HG03159 (cell line): Measurements from ENCODE around the gene WFIKKN1.
"Not testable (repeated sequence)": the region's sequence is repeated elsewhere in the genome, so short reads cannot be mapped to it uniquely, and the experiment has no call there.

ENCODE experiments used
- ATAC-seq: cut with Tn5 transposase; IDR thresholded peaks from one replicate; pipeline ENCODE4 v1.9.1; 2021; ENCODE audit warnings: mild to moderate bottlenecking, moderate library complexity; ENCODE audit not compliant: unreplicated experiment

WFIKKN1 gene

DNA sequence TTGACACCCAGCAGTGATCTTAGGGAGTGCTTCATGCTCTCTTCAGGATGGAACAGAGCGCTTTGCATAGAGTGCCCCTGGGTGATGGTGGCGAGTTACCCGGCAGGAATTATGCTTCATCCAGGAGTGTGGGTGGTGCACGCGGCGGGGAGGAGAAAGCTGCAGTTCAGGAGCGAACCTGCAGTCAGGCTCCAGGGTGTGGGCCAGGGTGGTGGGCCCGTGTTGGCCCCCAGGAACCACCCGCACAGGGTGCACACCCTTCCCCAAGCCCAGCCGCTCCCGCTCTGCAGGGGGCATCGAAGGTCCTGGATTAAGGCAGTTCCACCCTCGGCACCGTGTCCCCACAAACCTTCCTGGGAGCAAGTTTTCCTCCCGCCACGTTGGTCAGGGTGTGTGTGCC lies 37.0 kb upstream of the WFIKKN1 start:
- no peak for ATAC-seq

DNA sequence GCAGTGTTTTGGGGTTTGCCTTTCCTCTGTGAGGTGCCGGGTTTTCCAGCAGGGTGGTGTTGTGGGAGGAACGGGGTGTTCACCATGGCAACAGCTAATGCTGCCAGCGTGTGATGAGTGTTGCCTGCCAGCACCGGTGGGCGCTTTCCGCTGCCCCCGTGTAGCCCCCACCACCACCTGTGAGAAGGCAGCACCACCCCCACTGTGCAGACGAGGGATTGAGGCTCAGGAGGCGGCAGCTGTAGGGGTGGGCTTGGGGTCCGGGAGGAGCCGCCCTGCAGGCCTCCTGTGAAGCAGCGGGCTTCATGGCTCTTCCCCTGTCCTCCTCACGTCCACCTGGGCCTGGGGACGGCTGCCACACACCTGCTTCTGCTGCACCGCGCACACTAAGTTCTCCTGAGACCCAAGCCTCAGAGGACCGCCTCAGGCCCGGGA lies 35.7 kb upstream of the WFIKKN1 start:
- ATAC-seq: no peak

DNA sequence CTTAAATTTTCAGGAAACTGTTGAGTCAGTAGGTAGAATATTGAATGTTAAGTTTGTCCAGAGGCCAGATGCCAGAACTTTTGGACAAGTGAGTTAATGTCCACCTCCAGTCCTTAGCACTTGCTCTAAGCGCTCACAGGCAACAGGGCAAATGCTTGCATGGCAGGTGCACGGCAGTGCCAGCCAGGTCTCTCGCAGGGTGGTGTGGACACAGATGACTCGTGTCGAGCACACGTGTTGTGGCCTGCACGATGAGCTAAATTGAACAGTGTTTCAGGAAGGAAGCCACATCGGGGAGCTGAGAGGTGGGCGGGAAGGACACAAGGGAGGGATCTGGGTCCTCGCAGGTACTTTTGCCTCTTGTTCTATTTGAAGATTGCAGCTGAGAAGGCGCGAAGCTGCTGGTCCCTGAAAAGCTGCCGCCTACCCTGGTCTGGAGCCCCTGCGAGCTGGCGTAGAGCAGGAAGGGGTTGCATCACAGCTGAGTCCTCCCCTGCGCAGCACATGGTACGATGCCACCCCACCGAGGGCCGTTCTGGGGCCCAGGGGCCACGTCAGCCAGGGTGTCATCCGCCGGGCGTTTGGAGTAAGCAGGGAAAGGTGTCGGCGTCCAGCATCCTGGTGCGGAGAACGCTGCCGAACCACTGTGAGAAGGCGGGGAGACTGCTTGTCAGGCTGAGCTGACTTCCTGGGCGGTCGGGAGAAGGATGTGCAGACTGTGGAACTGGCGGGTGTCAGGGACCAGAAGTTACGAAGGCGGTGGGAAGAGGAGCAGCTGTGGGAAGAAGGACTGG lies 34.6 kb upstream of the WFIKKN1 start:
- no peak for ATAC-seq

DNA sequence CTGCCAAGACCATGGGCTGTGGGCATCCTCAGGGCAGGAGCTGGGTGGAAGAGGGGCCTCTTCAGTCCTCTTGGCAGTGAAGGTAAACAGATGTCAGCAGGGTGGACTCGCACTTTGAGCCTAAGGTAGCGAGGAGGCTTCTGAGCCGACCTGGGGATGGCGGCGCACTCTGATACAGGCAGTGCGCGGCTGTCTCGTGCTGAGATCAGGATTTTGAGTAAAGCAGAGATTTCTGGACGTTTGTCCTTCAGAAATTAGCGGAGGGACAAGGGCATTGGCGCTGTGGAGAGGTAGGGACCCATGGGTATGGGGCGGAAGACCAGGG lies 34.1 kb upstream of the WFIKKN1 start:
- ATAC-seq: no peak

DNA sequence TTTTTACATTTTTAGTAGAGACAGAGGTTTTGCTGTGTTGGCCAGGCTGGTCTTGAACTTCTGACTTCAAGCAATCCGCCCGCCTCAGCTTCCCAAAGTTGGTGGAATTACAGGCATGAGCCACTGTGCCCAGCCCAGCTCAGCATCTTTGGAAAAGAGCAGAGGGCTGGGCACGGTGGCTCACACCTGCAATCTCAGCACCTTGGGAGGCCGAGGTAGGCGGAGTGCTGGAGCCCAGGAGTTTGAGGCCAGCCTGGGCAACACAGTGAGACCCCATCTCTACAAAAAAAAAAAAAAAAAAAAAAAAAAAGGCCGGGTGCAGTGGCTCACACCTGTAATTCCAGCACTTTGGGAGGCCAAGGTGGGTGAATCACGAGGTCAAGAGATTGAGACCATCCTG lies 33.1 kb upstream of the WFIKKN1 start:
- not testable (repeated sequence) for ATAC-seq

DNA sequence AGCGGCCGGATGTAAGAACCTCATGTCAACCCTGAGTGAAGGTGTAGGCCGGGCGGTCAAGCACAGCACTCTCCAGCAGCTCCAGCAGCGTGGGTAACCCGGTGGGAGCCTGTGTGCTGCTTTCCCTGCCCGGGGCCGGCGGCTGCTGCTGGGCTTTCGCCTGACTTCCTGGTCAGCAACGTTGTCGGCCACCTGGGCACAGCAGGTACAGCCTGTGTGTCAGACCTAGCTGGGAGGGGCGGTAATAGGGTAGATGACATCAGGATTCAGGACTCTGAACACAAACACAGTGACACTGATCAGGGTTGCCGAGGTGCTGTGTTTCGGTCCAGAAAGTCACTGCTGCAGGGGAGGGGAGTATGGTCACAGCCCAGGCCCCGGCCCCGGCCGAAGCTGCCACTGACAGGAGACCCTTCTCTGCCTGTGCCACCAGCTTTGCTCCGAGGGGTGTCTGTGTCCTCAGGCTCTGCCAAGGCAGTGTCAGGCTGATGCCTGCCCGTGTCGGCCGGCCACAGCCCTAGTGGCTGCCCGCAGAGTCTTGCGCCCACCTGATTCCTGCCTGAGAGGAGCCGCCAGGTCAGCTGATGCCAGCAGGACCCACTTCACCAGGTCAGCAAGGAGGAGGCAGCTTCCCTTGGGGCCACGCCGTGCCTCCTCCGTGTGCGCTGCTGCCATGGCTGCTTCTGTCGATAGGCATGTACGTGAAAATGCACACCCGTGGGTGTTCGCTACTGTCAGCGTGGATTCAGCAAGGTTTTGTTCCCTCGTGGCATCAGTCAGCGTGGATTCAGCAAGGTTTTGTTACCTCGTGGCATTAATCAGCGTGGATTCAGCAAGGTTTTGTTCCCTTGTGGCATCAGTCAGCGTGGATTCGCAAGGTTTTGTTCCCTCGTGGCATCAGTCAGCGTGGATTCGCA lies 31.7 kb upstream of the WFIKKN1 start:
- no peak for ATAC-seq

DNA sequence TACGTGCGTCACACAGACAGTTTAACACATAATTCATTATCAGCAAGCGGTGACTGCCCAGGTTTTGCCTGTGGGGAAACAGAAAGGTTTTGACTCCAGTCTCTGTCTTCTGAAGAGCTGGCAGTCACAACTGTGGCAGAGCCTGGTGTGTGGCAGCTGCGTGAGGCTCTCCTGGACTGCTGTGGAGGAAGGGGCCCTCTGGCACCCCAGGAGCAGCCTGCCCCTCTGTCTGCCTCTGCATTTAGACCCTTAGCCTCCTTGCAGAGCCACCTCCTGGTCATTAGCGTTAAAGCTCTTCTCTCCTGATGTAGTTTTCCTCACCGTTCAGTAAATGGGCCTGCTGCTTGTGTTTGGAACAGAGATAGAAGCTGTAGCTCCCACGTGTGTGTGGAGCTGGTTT lies 30.0 kb upstream of the WFIKKN1 start:
- ATAC-seq: no peak

DNA sequence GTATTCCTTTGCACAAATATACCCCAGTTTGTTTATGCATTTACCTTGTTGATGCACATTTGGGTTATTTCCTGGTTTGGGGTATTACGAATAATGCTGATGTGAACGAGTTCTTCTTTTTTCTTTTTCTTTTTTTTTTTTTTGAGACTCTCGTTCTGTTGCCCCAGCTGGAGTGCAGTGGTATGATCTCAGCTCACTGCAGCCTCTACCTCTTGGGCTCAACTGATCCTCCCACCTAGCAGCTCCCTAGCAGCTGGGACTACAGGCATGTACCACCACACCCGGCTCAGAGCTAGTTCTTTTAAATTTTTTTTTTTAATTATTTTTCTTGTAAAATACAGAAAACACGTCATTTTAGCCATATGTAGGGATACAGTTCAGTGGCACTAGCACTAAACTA lies 26.9 kb upstream of the WFIKKN1 start:
- ATAC-seq: no peak

DNA sequence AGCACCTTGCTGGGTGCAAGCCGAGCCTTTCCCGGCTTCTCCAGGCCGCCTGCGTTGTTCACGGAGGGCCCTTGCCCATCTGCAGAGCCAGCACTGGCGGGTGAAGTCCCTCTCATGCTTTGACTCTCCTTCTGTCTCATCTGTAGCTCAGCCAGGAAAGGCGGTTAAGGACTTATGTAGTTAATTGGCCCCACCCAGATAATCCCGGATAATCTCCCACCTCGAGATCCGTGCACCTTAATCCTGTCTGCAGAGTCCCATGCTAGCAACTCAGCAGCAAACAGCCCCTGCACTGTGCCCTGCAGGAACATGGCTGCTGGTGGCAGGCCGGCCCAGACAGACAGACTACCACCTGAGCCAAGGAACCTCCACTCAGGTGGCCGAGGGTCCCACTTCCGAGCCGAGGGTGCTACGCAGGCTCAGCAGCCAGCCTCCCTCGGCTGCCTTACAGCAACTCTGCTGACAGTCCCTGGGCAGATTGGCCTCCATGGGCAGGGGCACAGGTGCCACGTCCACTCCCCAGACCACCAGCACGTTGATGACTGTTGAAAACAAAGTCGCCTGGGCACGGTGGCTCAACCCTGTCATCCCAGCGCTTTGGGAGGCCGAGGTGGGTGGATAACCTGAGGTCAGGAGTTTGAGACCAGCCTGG lies 24.0 kb upstream of the WFIKKN1 start:
- no peak for ATAC-seq

DNA sequence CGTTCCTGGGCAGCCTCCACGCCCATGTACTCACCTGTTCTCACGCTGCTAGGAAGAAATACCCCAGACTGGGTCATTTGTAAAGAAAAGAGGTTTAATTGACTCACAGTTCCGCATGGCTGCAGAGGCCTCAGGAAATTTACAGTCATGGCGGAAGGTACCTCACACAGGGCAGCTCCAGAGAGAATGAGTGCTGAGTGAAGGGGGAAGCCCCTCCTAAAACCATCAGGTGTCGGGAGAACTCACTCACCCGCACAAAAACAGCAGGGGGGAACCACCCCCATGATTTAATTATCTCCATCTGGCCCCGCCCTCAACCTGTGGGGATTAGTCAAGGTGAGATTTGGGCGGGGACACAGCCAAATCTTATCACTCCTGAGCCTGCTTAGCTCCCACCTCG lies 22.8 kb upstream of the WFIKKN1 start:
- ATAC-seq: no peak

DNA sequence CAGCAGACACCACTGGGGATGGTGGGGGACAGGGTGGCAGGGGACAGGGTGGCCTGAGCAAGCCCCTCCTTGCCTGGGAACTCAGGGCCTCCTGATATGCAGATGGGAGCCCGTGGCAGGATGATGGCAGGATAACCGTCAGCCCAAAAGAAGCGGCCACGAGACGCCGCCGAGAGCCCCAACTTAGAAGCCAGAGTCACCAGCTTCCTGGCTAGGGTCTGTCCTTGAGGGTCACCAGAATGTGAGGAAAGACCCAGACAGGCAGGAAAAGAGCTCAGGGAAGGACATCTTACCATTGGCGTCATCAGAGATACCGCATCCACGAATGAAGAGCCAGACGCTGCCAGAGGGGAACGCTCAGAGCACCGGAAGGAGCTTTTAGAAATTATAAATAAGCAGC lies 21.5 kb upstream of the WFIKKN1 start:
- ATAC-seq: no peak

DNA sequence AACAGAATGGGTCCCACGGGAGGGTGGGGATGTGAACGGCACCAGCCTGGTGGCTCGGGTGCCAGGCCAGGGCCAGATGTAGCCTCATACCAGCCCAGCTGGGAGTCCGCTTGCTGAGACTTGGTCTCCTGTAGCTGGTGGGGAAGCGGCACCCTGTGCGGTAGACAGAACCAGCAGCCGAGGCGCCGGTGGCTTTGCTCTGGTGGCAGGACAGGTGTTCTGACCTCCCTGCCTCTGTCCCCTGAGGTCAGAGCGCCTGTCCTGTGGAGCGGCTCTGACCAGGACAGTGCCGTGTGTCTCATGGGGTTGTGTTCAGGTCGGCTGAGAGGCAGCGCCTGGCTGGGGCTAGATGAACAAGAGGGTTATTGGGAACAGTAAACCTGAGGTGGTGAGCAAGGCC lies 20.8 kb upstream of the WFIKKN1 start:
- no peak for ATAC-seq

DNA sequence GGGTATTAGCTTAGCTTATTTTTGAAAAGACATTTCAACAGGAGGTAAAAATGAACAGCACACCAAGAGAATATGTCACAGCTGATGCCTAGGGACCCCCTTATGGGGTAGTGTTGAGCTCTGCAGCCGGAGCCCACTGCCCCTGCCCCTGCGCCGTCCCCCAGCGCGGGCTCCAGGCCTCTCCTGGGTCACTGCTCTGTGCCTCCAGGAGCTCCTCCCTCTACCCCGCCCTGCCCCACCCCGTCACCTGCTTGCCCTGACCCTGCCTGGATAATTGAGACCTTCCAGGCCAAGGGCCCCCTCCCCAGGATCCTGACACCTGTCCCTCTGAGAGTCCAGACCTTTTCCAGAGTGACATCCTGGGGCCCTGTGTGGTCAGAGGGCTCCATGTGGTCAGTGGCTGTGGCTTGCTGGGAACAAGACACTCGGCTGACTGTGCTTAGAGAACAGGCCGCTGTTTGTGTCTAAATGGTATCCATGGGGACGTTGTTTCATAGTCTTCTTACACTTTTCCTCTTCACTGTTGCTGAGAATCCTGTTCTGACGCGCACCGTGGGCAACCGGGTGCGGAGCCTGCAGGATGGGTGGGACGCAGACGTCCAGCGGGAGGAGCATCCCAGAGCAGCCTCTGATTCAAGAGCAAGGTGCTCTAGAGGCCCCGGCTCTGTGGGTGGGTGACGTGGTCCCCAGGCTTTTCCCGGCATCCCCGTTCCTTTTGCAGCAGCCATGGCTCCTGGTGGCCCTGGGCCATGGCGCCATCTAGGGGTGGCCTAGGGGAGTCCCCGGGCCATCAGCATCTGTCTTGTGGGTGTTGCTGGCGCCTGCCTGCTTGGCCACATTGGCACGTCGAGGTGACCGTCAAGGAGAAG lies 20.0 kb upstream of the WFIKKN1 start:
- no peak for ATAC-seq

DNA sequence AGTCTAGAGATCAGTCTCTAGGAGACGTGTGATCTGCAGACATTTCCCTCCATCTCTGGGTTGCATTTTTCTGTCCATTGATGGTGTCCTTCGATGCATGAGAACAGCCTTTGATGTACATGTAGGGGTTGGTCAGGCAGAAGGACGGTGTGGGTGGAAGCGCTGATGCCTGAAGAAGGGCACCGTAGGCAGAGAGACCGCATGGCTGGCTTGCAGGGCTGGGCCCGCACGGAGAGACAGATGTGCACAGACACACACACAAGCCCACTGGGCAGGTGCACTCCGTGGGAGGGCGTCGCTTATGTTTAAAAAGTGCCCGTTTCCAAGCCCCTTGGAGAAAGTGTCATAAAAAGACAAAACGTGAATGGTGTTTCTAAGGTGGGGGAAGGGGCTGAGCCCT lies 15.7 kb upstream of the WFIKKN1 start:
- no peak for ATAC-seq

DNA sequence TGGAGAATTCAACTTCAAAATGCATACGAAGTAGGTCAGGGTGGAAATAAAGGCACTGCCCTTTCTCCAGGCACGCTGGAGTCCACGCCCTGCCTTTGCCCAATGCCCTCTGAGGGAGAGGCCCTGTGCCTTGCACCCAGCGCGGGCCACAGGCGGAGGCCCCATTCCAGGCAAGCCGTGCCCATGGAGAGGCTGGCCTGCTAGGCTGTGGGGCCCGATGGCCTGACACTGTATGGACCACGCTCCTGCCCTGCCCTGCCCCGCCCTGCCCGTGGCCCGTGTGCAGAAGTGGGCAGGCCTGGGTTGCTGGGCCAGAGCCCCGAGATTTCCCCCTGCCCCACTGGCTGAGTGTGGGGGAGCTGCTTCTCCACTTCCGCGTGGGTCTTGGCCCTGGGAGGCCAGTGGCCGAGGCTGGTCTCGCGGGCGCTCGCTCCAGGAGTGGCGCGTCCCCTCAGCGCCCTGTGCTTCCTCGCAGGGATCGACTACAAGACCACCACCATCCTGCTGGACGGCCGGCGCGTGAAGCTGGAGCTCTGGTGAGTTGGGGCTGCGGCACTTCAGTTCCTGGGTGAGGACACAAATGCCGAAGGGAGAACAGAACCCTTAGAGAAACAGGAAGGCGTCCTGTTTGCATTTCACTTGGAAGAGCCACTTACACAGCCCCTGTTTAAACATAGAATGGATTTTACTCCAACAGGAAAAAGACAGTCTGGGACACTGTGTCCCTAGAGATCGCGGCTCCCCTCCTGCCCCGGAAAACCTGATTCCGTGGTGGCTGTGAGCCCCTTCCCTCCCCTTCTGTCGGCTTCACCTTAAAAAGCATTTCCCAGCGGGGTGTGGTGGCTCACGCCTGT lies 13.8 kb upstream of the WFIKKN1 start:
- no peak for ATAC-seq

DNA sequence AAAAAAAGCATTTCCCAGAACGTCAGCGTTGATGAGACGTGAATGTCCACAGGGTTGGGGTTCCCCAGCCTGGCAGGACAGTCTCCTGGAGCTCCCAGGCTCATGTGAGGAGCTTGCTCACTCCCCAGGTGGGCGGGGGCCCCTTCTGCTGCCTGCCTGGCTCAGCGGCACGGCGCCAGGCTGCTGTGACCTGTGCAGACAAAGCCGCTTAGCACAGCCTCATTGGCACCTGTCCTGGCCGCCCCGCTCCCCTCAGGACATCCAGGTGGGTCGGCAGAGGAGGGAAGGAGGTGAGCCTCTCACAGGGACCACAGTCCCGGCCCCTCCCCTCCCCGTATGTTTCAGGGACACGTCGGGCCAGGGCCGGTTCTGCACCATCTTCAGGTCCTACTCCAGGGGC lies 12.9 kb upstream of the WFIKKN1 start:
- ATAC-seq: no peak

DNA sequence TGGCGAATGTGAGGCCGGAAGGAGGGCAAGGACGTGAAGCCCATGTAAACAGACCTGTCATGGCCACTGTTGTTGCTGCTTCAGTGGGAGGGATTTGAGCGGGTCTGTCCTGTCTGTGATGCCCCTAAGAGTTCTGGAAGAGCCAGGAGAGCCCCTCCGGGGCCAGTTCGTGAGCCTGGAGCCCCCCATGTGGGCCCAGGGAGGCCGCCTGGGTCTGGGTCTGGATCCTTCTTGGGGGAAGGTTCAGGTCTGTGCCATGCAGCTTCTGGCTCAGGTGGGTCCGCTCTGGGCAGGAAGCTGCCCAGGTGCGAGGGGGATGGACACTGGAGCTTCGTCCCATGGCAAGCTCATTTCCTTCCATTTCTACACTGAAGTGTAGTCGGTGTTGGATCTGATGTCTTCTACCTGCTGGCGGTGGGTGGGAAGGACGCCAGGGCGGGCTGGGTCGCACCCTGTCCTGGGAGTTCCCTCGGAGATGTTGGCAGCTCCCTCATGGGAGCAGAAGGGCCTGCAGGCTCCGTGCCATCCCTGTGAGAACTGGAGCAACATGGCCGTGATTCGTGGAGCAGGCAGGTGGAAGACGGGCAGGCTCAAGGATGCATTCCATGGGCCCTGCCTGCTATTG lies 11.2 kb upstream of the WFIKKN1 start:
- ATAC-seq: no peak

DNA sequence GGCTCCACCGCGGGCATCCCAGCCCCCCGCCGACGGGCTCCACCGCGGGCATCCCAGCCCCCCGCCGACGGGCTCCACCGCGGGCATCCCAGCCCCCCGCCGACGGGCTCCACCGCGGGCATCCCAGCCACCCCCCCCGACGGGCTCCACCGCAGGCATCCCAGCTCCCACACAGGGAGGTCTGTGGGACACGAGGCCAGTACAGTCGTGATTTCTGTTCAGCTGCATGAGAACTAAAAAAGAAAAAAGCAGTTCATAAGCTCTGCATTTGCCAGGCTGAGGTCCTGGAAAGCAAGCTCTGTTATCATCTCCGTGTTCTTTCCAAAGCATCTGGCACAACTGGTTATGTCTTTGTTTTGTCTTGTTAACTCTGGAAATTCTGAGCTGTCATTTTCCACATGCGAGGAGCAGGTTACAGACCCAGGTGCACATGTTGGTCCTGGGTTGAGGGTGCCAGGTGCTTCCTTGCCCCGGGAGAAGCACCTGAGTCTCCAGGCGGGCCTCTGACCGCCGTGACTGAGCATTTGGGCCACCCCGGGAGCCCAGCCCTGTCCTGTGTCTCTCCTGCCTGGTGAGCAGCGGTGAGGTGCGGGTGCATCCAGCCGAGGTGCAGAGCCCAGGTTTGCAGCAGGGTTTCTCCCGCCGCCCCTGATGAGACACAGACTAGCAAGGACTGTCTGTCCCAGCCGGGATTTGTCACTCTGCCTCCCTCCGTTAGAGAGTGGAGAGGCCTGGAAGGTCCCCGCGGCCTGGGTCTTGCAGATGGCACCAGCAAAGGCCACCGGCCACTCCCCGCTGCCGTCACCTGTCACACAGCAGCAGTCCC lies 9.9 kb upstream of the WFIKKN1 start:
- no peak for ATAC-seq
